ENCODE measurements around the gene NOXO1.
A peak's percentile ranks its signal among the peaks of the same experiment; 100 is the strongest.
"Not testable (repeated sequence)": the region's sequence is repeated elsewhere in the genome, so short reads cannot be mapped to it uniquely, and the experiment has no call there.

Gene NOXO1

DNA sequence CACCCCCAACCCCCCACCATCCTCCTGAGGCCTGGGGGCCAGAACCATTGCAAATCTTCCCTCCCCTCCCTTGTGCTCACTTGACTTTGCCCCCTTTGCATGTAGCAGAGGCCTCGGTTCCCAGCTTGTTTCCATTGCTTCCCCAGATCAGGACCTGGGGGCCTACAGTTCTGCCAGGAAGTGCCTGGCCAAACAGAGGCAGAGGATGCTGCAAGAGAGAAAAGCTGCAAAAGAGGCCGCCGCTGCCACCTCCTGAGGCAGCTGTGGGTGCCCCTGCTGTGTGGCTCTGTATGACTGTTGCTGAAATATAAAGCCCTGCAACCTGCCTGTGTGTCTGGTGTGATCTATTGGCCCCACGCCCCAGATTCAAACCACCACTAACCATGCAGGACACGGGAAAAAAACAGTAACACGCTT, 19.6 kb downstream of the NOXO1 start:
- H3K4me3 ChIP-seq (ENCODE audit: low read length), result peak overlapping the region; percentile 10; the same call in 1 of the 2 replicates
- peaks cover 5% of the 10 kb centered on the region; the same call in 1 of the 2 replicates for H3K27me3 ChIP-seq (ENCODE audit: insufficient read depth, low read length)
- H3K9ac ChIP-seq (ENCODE audit: low read depth, low read length), result peak overlapping the region; percentile 99; the same call in 1 of the 2 replicates
- H3K36me3 ChIP-seq (ENCODE audit: insufficient read depth, low read depth, low read length), result peaks cover 33% of the 10 kb centered on the region
- no peak overlapping the region for H3K27ac ChIP-seq (ENCODE audit: low read length)
- H3K4me1 ChIP-seq (ENCODE audit: insufficient read depth, low read length), result peaks cover 8% of the 10 kb centered on the region; the same call in 1 of the 2 replicates
- H3K9me3 ChIP-seq (ENCODE audit: insufficient read depth, low read depth, low read length), result no peaks in the 10 kb centered on the region

DNA sequence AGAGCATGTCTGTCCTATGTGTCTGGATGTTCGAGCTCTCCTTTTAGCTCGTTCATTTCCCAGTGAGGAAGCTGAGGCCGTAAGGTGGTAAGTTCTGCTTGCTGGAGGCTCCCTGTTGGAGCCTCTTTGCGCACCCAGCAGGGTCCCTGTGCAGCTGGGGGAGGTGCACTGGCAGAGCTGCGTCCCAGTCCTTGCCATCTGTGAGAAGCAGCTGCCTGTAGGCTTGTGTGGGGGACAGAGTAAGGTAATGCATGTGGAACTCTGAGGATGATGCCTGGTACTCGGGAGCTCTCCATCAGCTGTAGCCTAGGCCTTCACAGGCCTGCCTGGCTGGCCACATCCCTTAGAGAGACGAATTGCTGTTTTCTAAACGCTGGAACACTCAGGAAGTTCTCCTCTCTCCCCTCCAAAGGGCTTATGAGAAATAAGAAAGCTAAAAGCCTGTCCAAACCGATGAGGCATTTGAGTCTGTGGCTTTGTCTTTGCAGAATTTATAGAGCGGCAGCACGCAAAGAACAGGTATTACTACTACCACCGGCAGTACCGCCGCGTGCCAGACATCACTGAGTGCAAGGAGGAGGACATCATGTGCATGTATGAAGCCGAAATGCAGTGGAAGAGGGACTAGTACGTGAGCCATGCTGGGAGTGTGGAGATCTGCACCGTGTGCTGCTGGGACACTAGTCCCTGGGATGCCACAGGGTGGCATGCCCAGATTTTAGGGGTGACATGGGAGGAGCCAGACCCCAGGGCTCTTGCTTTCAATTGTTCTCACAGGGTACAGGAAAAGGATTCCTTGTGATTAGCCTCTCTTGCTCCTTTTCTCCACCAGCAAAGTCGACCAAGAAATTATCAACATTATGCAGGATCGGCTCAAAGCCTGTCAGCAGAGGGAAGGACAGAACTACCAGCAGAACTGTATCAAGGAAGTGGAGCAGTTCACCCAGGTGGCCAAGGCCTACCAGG, 20.3 kb downstream of the NOXO1 start:
- Histone ChIP-seq H3K9ac (ENCODE audit: low read depth, low read length) (peak overlapping the region; percentile 96; the same call in 1 of the 2 replicates), H3K9me3 (ENCODE audit: insufficient read depth, low read depth, low read length) (no peaks in the 10 kb centered on the region), H3K4me3 (ENCODE audit: low read length) (peak overlapping the region; percentile 87), H3K27me3 (ENCODE audit: insufficient read depth, low read length) (peaks cover 5% of the 10 kb centered on the region; the same call in 1 of the 2 replicates), H3K4me1 (ENCODE audit: insufficient read depth, low read length) (peaks cover 8% of the 10 kb centered on the region; the same call in 1 of the 2 replicates), H3K27ac (ENCODE audit: low read length) (no peak overlapping the region), H3K36me3 (ENCODE audit: insufficient read depth, low read depth, low read length) (peaks cover 33% of the 10 kb centered on the region)

DNA sequence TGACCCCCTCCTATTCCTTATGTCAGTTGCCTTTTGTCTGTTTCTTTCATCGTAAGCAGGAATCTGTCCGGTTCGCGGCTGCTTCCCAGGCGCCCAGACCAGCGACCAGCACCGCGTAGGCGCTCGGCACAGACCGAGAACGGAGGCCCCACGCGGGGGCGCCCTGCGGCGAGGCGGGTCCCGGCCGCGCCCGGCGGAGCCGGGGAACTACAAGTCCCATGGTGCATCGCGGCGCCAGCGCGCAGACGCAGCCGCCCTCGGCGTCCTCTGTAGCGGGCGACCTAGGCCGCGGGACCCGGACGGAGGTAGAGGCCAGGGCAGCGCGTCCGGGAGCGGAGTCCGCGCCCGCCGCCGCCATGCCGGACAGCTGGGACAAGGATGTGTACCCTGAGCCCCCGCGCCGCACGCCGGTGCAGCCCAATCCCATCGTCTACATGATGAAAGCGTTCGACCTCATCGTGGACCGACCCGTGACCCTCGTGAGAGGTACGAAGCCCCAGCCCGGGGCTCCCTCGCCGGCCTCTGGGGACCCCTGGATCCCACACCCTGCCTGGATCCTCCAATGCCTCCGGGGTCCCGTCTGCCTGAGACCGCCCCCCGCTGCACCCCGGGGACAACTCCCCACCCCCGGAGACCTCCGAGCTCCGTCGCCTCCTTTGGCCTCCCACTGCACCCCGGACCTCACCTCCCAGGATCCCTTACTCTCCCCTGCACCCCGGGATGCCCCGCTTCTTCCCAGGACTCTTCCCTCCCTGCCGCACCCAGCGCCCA, 21.8 kb downstream of the NOXO1 start, which contains the start of gene NDUFB10:
Gene NDUFB10, plus strand, starts transcription at position 270 of the 771 bp plus-strand sequence. Its CDS starts 87 bp downstream, at position 357.
- no peaks in the 10 kb centered on the region for H3K9me3 ChIP-seq (ENCODE audit: insufficient read depth, low read depth, low read length)
- peaks cover 5% of the 10 kb centered on the region; the same call in 1 of the 2 replicates for H3K27me3 ChIP-seq (ENCODE audit: insufficient read depth, low read length)
- peak within 1 kb of the TSS; percentile 83 for H3K27ac ChIP-seq (ENCODE audit: low read length)
- H3K4me1 ChIP-seq (ENCODE audit: insufficient read depth, low read length), result peaks cover 8% of the 10 kb centered on the region; the same call in 1 of the 2 replicates
- H3K36me3 ChIP-seq (ENCODE audit: insufficient read depth, low read depth, low read length), result peaks cover 33% of the 10 kb centered on the region
- H3K9ac ChIP-seq (ENCODE audit: low read depth, low read length), result peak within 1 kb of the TSS; percentile 96; the same call in 1 of the 2 replicates
- peak within 1 kb of the TSS; percentile 87 for H3K4me3 ChIP-seq (ENCODE audit: low read length)

DNA sequence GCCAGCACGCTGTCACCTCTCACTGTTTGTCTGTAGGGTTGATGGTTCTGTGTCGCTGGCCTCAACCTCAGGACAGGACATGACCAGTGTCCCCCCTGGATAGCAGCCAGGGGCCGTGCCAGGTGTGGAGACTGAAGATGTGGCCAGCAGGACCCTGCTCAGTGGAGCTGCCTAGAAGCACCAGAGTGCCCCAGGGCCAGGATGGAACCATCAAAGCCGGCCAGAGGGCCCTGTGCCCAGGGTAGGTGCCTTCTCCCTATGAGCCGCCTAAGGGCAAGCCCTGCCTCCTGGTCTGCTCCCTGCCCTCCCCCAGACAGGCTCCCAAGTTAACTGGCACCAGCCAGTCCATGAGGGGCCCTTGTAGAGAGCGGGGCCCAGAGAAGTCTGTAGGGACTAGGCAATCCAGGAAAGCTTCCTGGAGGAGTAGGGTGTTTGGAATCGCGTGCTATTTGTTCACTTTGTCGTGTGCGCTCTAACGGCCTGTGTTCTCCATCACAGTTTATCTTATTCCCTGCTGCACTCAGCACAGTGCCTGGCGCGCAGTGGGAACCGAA, 22.5 kb downstream of the NOXO1 start:
- H3K27ac ChIP-seq (ENCODE audit: low read length), result no peak overlapping the region
- H3K4me3 ChIP-seq (ENCODE audit: low read length), result peak overlapping the region; percentile 87; the same call in 1 of the 2 replicates

DNA sequence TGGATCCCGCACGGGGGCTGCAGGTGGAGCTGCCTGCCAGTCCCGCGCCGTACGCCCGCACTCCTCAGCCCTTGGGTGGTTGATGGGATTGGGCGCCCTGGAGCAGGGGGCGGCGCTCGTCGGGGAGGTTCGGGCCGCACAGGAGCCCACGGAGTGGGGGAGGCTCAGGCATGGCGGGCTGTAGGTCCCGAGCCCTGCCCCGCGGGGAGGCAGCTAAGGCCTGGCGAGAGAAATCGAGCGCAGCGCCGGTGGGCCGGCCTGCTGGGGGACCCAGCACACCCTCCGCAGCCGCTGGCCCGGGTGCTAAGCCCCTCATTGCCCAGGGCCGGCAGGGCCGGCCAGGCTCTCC, 23.2 kb downstream of the NOXO1 start:
- H3K4me3 ChIP-seq (ENCODE audit: low read length); H3K9me3 ChIP-seq (ENCODE audit: insufficient read depth, low read depth, low read length); H3K9ac ChIP-seq (ENCODE audit: low read depth, low read length); H3K4me1 ChIP-seq (ENCODE audit: insufficient read depth, low read length); H3K27ac ChIP-seq (ENCODE audit: low read length); H3K27me3 ChIP-seq (ENCODE audit: insufficient read depth, low read length): not testable (repeated sequence)
- peaks cover 22% of the 10 kb centered on the region for H3K36me3 ChIP-seq (ENCODE audit: insufficient read depth, low read depth, low read length)

More for the DNA sequence above, 22.5 kb downstream of the NOXO1 start:
- no peaks in the 10 kb centered on the region for H3K9me3 ChIP-seq (ENCODE audit: insufficient read depth, low read depth, low read length)
- peaks cover 5% of the 10 kb centered on the region; the same call in 1 of the 2 replicates for H3K27me3 ChIP-seq (ENCODE audit: insufficient read depth, low read length)
- H3K4me1 ChIP-seq (ENCODE audit: insufficient read depth, low read length), result peaks cover 8% of the 10 kb centered on the region; the same call in 1 of the 2 replicates
- H3K36me3 ChIP-seq (ENCODE audit: insufficient read depth, low read depth, low read length), result peaks cover 28% of the 10 kb centered on the region
- H3K9ac ChIP-seq (ENCODE audit: low read depth, low read length), result no peak overlapping the region

DNA sequence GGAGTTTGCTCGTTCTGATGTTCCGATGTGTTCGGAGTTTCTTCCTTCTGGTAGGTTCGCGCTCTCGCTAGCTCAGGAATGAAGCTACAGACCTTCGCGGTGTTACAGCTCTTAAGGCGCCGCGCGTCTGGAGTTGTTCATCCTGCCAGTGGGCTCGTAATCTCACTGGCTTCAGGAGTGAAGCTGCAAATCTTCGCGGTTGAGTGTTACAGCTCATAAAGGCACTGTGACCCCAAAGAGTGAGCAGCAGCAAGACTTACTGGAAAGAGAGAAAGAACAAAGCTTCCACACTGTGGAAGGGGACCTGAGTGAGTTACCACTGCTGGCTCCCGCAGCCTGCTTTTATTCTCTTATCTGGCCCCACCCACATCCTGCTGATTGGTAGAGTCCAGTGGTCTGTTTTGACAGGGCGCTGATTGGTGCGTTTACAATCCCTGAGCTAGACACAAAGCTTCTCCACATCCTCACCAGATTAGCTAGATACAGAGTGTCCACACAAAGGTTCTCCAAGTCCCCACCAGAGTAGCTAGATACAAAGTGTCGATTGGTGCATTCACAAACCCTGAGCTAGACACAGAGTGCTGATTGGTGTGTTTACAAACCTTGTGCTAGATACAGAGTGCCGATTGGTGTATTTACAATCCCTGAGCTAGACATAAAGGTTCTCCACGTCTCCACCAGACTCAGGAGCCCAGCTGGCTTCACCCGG, 23.7 kb downstream of the NOXO1 start:
- not testable (repeated sequence) for H3K27ac ChIP-seq (ENCODE audit: low read length); H3K4me1 ChIP-seq (ENCODE audit: insufficient read depth, low read length); H3K9me3 ChIP-seq (ENCODE audit: insufficient read depth, low read depth, low read length); H3K9ac ChIP-seq (ENCODE audit: low read depth, low read length); H3K4me3 ChIP-seq (ENCODE audit: low read length); H3K27me3 ChIP-seq (ENCODE audit: insufficient read depth, low read length)
- peaks cover 16% of the 10 kb centered on the region for H3K36me3 ChIP-seq (ENCODE audit: insufficient read depth, low read depth, low read length)

DNA sequence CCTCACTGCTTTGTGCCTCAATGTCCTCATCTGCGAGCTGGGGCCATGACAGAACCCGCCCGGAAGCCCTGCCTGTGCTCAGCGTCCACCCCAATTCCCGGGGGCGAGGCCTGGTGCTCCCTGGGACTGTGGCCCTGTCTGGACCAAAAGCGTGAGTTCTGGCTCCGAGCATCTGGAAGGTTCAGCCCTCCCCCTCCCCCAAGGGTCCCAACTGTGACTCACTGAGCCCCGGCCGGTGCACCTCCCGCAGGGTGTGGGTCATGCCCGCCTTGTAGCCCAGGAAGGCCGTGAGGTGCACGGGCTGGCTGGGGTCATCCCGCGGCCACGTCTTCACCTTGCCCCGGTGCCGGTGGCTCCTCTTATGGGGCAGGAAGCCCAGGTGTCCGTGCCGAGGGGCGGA, 27.5 kb downstream of the NOXO1 start:
- Histone ChIP-seq H3K27ac (ENCODE audit: low read length) (no peak overlapping the region), H3K4me3 (ENCODE audit: low read length) (no peak overlapping the region), H3K27me3 (ENCODE audit: insufficient read depth, low read length) (peaks cover 2% of the 10 kb centered on the region; the same call in 1 of the 2 replicates), H3K36me3 (ENCODE audit: insufficient read depth, low read depth, low read length) (no peaks in the 10 kb centered on the region), H3K4me1 (ENCODE audit: insufficient read depth, low read length) (no peaks in the 10 kb centered on the region), H3K9me3 (ENCODE audit: insufficient read depth, low read depth, low read length) (no peaks in the 10 kb centered on the region), H3K9ac (ENCODE audit: low read depth, low read length) (no peak overlapping the region)

DNA sequence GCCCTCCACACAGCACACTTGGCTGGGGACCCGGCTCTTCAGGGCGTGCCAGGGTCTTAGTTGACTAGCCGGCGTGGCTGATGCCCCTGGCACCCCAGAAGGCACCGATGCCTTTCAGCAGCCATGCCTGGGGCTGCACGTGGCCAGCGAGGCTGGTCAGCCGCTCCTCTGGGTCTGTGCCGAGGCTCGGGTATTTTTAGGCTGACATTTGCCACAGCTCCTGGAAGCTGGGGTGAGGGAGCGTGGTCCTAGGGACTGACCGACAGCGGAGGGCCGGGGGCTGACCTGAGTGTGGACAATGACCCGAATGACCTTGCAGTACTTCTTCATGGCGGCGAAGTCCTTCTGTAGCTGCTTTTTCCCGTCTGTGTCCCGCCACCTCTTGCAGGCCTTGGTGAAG, 30.7 kb downstream of the NOXO1 start:
- Histone ChIP-seq H3K9me3 (ENCODE audit: insufficient read depth, low read depth, low read length) (no peaks in the 10 kb centered on the region), H3K27me3 (ENCODE audit: insufficient read depth, low read length) (no peaks in the 10 kb centered on the region), H3K27ac (ENCODE audit: low read length) (no peak overlapping the region), H3K9ac (ENCODE audit: low read depth, low read length) (no peak overlapping the region), H3K36me3 (ENCODE audit: insufficient read depth, low read depth, low read length) (no peaks in the 10 kb centered on the region), H3K4me3 (ENCODE audit: low read length) (no peak overlapping the region), H3K4me1 (ENCODE audit: insufficient read depth, low read length) (no peaks in the 10 kb centered on the region)

DNA sequence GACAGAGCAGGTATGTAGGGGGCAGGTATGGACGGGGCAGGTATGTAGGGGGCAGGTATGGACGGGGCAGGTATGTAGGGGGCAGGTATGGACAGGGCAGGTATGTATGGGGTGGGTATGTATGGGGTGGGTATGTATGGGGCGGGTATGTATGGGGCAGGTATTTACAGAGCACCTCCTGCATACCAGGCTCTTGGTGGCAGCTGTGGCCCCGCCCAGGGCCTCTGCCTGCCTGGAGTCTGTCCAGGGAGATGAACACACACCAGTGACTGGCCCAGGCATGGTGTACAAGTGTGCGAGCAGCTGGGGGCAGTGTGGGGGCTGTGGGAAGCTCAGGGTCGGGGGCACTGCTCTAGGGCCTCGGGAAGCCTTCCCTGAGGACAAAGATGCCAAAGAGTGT, 31.2 kb downstream of the NOXO1 start:
- H3K4me3 ChIP-seq (ENCODE audit: low read length), result no peak overlapping the region
- H3K9me3 ChIP-seq (ENCODE audit: insufficient read depth, low read depth, low read length), result no peaks in the 10 kb centered on the region
- no peaks in the 10 kb centered on the region for H3K4me1 ChIP-seq (ENCODE audit: insufficient read depth, low read length)
- H3K36me3 ChIP-seq (ENCODE audit: insufficient read depth, low read depth, low read length), result no peaks in the 10 kb centered on the region
- H3K9ac ChIP-seq (ENCODE audit: low read depth, low read length), result no peak overlapping the region
- H3K27ac ChIP-seq (ENCODE audit: low read length), result no peak overlapping the region
- no peaks in the 10 kb centered on the region for H3K27me3 ChIP-seq (ENCODE audit: insufficient read depth, low read length)

DNA sequence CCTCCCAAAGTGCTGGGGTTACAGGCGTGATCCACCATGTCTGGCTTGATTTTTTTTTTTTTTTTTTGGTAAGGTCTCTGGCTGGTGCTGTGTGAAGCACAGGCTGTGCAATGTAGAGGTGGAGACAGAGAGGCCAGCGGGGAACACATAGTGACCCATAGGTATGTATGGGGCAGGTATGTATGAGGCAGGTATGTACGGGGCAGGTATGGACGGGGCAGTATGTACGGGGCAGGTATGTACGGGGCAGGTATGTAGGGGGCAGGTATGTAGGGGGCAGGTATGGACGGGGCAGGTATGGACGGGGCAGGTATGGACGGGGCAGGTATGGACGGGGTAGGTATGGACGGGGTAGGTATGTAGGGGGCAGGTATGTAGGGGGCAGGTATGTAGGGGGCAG, 31.8 kb downstream of the NOXO1 start:
- Histone ChIP-seq H3K9ac (ENCODE audit: low read depth, low read length) (no peak overlapping the region), H3K4me1 (ENCODE audit: insufficient read depth, low read length) (no peaks in the 10 kb centered on the region), H3K27ac (ENCODE audit: low read length) (no peak overlapping the region), H3K36me3 (ENCODE audit: insufficient read depth, low read depth, low read length) (no peaks in the 10 kb centered on the region), H3K27me3 (ENCODE audit: insufficient read depth, low read length) (no peaks in the 10 kb centered on the region), H3K4me3 (ENCODE audit: low read length) (no peak overlapping the region), H3K9me3 (ENCODE audit: insufficient read depth, low read depth, low read length) (no peaks in the 10 kb centered on the region)

DNA sequence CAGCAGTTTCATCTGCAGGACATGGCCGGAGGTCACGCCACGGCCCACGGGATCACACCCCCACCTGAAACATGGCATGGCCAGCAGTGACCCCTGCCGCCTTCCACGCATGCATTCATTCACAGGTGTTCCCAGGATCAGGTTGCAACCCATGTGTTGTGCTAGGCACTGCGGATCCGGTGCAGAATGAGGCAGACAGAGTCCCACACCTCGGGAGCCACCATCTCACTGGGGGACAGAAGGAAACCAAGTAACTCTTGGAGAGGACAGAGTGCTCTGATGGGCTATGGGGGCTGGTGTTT, 33.9 kb downstream of the NOXO1 start:
- Histone ChIP-seq H3K9ac (ENCODE audit: low read depth, low read length) (no peak overlapping the region), H3K9me3 (ENCODE audit: insufficient read depth, low read depth, low read length) (no peaks in the 10 kb centered on the region), H3K27ac (ENCODE audit: low read length) (no peak overlapping the region), H3K4me3 (ENCODE audit: low read length) (no peak overlapping the region), H3K27me3 (ENCODE audit: insufficient read depth, low read length) (no peaks in the 10 kb centered on the region; the same call in 1 of the 2 replicates), H3K4me1 (ENCODE audit: insufficient read depth, low read length) (no peaks in the 10 kb centered on the region), H3K36me3 (ENCODE audit: insufficient read depth, low read depth, low read length) (no peaks in the 10 kb centered on the region)

Data from iPS-20b (cell line).